Measurements from ENCODE around the gene GMPS. TPM values are rescaled to one million over a fixed set of nuclear protein-coding genes. Genes with fewer than 3 reads are reported as not detected.

The GMPS gene
- total and polyA plus RNA-seq, 2 of the 8 experiments (the other 6 are each of a cell fraction or from before 2014, with no cell fraction given): 57.7 to 175 TPM

DNA sequence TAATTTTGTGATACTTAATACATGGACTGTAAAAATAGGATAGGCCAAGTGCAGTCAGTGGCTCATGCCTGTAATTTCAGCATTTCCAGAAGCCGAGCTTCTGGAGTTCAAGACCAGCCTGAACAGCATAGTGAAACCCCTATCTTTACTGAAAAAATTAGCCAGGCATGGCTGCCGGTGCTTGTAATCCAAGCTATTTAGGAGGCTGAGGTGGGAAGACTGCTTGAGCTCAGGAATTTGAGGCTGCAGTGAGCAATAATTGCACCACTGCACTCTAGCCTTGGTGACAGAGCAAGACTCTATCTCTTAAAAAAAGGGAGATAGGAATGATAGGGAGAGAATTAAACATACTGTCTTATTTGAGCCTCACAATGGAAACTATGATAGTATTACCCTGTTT, 51.0 kb downstream of the GMPS start (continued):
- TF ChIP-seq, protein P1, sequence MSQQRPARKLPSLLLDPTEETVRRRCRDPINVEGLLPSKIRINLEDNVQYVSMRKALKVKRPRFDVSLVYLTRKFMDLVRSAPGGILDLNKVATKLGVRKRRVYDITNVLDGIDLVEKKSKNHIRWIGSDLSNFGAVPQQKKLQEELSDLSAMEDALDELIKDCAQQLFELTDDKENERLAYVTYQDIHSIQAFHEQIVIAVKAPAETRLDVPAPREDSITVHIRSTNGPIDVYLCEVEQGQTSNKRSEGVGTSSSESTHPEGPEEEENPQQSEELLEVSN (IDR thresholded peaks at IDR 0.05): no peak

All from H1 (cell line).